HG03342 (cell line): Measurements from ENCODE around the gene TDRD12.
"Not testable (repeated sequence)": the region's sequence is repeated elsewhere in the genome, so short reads cannot be mapped to it uniquely, and the experiment has no call there.

Experiments
- ATAC-seq: cut with Tn5 transposase; IDR thresholded peaks from one replicate; pipeline ENCODE4 v1.9.1; 2021; ENCODE audit warnings: mild to moderate bottlenecking, moderate library complexity; ENCODE audit not compliant: unreplicated experiment

The TDRD12 gene

GRCh38 chr19:32828139-32828538 lies 108.6 kb downstream of the TDRD12 start:
- no peak for ATAC-seq

- ATAC-seq: no peak
Measured at GRCh38 chr19:32828643-32829344, 109.2 kb downstream of the TDRD12 start.

- no peak for ATAC-seq
Measured at GRCh38 chr19:32829345-32829896, 109.9 kb downstream of the TDRD12 start.

- no peak for ATAC-seq
Measured at GRCh38 chr19:32830231-32831014, 110.9 kb downstream of the TDRD12 start.

- ATAC-seq: no peak
Measured at GRCh38 chr19:32831611-32832010, 112.0 kb downstream of the TDRD12 start.

GRCh38 chr19:32832094-32832493 lies 112.5 kb downstream of the TDRD12 start:
- ATAC-seq: not testable (repeated sequence)

GRCh38 chr19:32832825-32833224 lies 113.3 kb downstream of the TDRD12 start:
- ATAC-seq: not testable (repeated sequence)

GRCh38 chr19:32833388-32833787 lies 113.8 kb downstream of the TDRD12 start:
- not testable (repeated sequence) for ATAC-seq

- no peak for ATAC-seq
Measured at GRCh38 chr19:32837531-32837930, 118.0 kb downstream of the TDRD12 start.

- no peak for ATAC-seq
Measured at GRCh38 chr19:32842061-32842460, 122.5 kb downstream of the TDRD12 start.

- ATAC-seq: no peak
Measured at GRCh38 chr19:32843716-32844245, 124.2 kb downstream of the TDRD12 start.

GRCh38 chr19:32848035-32848434 lies 128.5 kb downstream of the TDRD12 start:
- not testable (repeated sequence) for ATAC-seq

- ATAC-seq: no peak
Measured at GRCh38 chr19:32852216-32852615, 132.6 kb downstream of the TDRD12 start.

GRCh38 chr19:32856818-32857217 lies 137.3 kb downstream of the TDRD12 start:
- ATAC-seq: not testable (repeated sequence)

- no peak for ATAC-seq
Measured at GRCh38 chr19:32857584-32857983, 138.0 kb downstream of the TDRD12 start.

- no peak for ATAC-seq
Measured at GRCh38 chr19:32858155-32858554, 138.6 kb downstream of the TDRD12 start.

- ATAC-seq: no peak
Measured at GRCh38 chr19:32858559-32858958, 139.0 kb downstream of the TDRD12 start.

- ATAC-seq: no peak
Measured at GRCh38 chr19:32859591-32859990, 140.0 kb downstream of the TDRD12 start.

- ATAC-seq: no peak
Measured at GRCh38 chr19:32861596-32861995, 142.0 kb downstream of the TDRD12 start.

GRCh38 chr19:32862173-32862572 lies 142.6 kb downstream of the TDRD12 start:
- ATAC-seq: no peak

- no peak for ATAC-seq
Measured at GRCh38 chr19:32862741-32863140, 143.2 kb downstream of the TDRD12 start.

- no peak for ATAC-seq
Measured at GRCh38 chr19:32863301-32863700, 143.7 kb downstream of the TDRD12 start.
